Neural crest cell (in vitro differentiated cells): ENCODE measurements around the gene FBXL4. TPM values are rescaled to one million over a fixed set of nuclear protein-coding genes. Genes with fewer than 3 reads are reported as not detected.

Experiments used
- DNase-seq: peaks from one replicate; pipeline ENCODE4 v3.0.0; 2021; ENCODE audit warnings: low read depth, mixed read lengths, low spot score
- H3K27ac Mint-ChIP-seq: one replicate; pipeline ENCODE4 v1.8.0; 2021; ENCODE audit warnings: mild to moderate bottlenecking, mixed read lengths; ENCODE audit not compliant: unreplicated experiment
- H3K27me3 Mint-ChIP-seq: 2 replicates; pipeline ENCODE4 v1.8.0; 2021; ENCODE audit warnings: low read depth, mild to moderate bottlenecking, mixed read lengths
- H3K36me3 Mint-ChIP-seq: 2 replicates; pipeline ENCODE4 v1.8.0; 2021; ENCODE audit warnings: low read depth, mild to moderate bottlenecking, mixed read lengths
- H3K4me1 Mint-ChIP-seq: 2 replicates; pipeline ENCODE4 v1.8.0; 2021; ENCODE audit warnings: mixed read lengths
- H3K4me3 Mint-ChIP-seq: one replicate; pipeline ENCODE4 v1.8.0; 2021; ENCODE audit warnings: mild to moderate bottlenecking, mixed read lengths
- H3K9me3 Mint-ChIP-seq: 2 replicates; pipeline ENCODE4 v1.8.0; 2021; ENCODE audit warnings: mixed read lengths
- CTCF ChIP-seq: fragments of 200-600 bp; sonication (generic); conservative IDR thresholded peaks from 2 replicates; pipeline ENCODE4 v1.5.0; 2021; ENCODE audit warnings: antibody characterized with exemption, mild to moderate bottlenecking
- total RNA-seq: library from RNA; stranded (reverse); gene quantifications from 2 replicates; pipeline ENCODE4 v1.2.1, GENCODE V29; 2021

The FBXL4 gene
- total RNA-seq, 1 donor from 2014 or later = 10.2 TPM

GRCh38 chr6:98871057-98871456 lies 76.7 kb downstream of the FBXL4 start:
- no peak for DNase-seq
- Mint-ChIP-seq H3K27ac (no peak overlapping the region), H3K9me3 (peaks cover 4% of the 10 kb centered on the region), H3K36me3 (peaks cover 19% of the 10 kb centered on the region), H3K27me3 (no peaks in the 10 kb centered on the region), H3K4me3 (no peak overlapping the region), H3K4me1 (peaks cover 4% of the 10 kb centered on the region)
- TF ChIP-seq CTCF = no peak

GRCh38 chr6:98864497-98864896 lies 83.2 kb downstream of the FBXL4 start:
- peaks cover 10% of the 10 kb centered on the region for H3K36me3 Mint-ChIP-seq
- peaks cover 5% of the 10 kb centered on the region for H3K9me3 Mint-ChIP-seq
- H3K4me3 Mint-ChIP-seq = no peak overlapping the region
- no peaks in the 10 kb centered on the region for H3K4me1 Mint-ChIP-seq
- peak overlapping the region; percentile 43 for H3K27ac Mint-ChIP-seq
- TF ChIP-seq CTCF = no peak
- DNase-seq = no peak
- H3K27me3 Mint-ChIP-seq = no peaks in the 10 kb centered on the region

DNA sequence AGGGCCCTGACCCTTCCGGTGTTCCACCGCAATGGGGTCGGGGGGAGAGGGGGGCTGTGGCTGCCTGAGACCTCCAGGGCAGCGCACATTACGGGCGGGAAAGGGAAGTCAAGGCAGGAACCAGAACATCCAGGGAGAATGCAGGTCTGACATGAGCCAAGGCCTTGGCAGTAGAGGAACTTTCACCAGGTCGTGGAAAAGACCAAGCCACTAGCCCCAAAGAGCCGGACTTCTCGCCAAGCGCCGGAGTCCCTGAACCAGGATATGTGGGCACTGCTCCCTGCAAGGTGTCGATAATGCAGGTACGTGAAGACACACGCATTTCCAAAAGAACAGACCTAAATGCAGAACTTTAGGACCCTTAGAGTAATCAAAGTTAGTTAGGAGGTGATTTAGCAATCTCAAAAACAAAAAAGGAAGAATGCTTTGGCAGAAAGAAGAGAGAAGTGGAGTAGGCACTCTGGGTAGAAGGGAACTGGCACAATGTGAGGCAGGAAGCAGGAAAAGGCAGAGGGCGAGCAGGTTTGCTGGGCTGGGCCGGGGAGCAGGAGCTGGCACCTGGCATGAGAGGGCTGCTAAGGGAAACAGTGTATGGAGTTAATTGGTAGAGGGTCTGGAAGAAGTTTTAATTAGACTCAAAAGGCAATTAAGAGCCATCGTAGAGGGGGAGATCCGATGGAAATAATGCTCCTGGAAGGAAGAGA lies 99.1 kb downstream of the FBXL4 start:
- DNase-seq = no peak
- TF ChIP-seq CTCF = no peak
- Mint-ChIP-seq H3K27me3 (peaks cover 45% of the 10 kb centered on the region), H3K9me3 (peaks cover 5% of the 10 kb centered on the region), H3K27ac (peak overlapping the region; percentile 64), H3K4me3 (peak overlapping the region; percentile 56), H3K36me3 (peaks cover 44% of the 10 kb centered on the region), H3K4me1 (peaks cover 49% of the 10 kb centered on the region)

GRCh38 chr6:98847779-98848538 lies 99.8 kb downstream of the FBXL4 start:
- H3K27me3 Mint-ChIP-seq = peaks cover 52% of the 10 kb centered on the region
- DNase-seq = no peak
- H3K4me3 Mint-ChIP-seq = peak overlapping the region; percentile 98
- H3K36me3 Mint-ChIP-seq = peaks cover 49% of the 10 kb centered on the region
- H3K9me3 Mint-ChIP-seq = peaks cover 5% of the 10 kb centered on the region
- H3K27ac Mint-ChIP-seq = no peak overlapping the region
- H3K4me1 Mint-ChIP-seq = peaks cover 50% of the 10 kb centered on the region
- no peak for TF ChIP-seq CTCF

GRCh38 chr6:98847416-98847778 lies 100.3 kb downstream of the FBXL4 start:
- peaks cover 52% of the 10 kb centered on the region for H3K36me3 Mint-ChIP-seq
- no peak for TF ChIP-seq CTCF
- H3K9me3 Mint-ChIP-seq = peaks cover 5% of the 10 kb centered on the region
- H3K4me3 Mint-ChIP-seq = peak overlapping the region; percentile 98
- peaks cover 53% of the 10 kb centered on the region for H3K4me1 Mint-ChIP-seq
- DNase-seq = no peak
- H3K27ac Mint-ChIP-seq = no peak overlapping the region
- H3K27me3 Mint-ChIP-seq = peaks cover 57% of the 10 kb centered on the region
